Gastroesophageal sphincter (tissue), 3 donors: ENCODE measurements around the gene GGT6.

Source experiments
- EP300 ChIP-seq: sonication (generic); formaldehyde crosslinking; IDR thresholded peaks from one replicate; pipeline ENCODE4 v1.6.1; 2017; ENCODE audit warnings: antibody characterized with exemption, mild to moderate bottlenecking
- POLR2A ChIP-seq, 2 donors: fragments of 450-650 bp; IDR thresholded peaks; one replicate each; pipeline ENCODE4 v1.6.1; 2017; ENCODE audit warnings: antibody characterized with exemption in 2 of 2, mild to moderate bottlenecking in 2 of 2, moderate library complexity in 1 of 2
- TF ChIP-seq, protein P1 (sequence below), 4 experiments: fragments of 200-600 bp in 2 of 4; fragments of 450-650 bp in 2 of 4; sonication (generic) in 1 of 4; IDR thresholded peaks; one replicate each; pipeline ENCODE4 v1.5.1; 2017 to 2019; ENCODE audit warnings: antibody characterized with exemption in 4 of 4, mild to moderate bottlenecking in 2 of 4, moderate library complexity in 2 of 4

DNA sequence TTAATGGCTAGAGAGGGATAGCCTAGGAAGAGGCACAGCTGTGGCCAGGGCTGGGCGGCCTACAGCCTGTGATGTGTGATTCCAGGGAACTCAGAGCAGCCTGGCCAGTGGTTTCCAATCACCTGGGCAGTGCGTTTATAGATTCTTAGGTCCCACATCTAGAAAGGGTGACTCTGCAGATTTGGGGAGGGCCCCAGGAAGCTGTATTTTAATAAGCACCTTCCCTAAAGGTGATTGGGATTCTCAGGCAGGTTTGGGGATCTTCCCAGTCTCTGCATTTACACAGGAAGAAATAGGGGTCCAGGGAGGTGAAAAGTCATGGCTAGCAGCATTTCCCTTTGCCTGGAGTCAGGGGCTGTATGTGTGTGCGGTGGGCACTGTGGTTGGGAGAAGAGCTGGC, 52.2 kb downstream of the GGT6 start:
- TF ChIP-seq EP300, result no peak
- TF ChIP-seq, protein P1, sequence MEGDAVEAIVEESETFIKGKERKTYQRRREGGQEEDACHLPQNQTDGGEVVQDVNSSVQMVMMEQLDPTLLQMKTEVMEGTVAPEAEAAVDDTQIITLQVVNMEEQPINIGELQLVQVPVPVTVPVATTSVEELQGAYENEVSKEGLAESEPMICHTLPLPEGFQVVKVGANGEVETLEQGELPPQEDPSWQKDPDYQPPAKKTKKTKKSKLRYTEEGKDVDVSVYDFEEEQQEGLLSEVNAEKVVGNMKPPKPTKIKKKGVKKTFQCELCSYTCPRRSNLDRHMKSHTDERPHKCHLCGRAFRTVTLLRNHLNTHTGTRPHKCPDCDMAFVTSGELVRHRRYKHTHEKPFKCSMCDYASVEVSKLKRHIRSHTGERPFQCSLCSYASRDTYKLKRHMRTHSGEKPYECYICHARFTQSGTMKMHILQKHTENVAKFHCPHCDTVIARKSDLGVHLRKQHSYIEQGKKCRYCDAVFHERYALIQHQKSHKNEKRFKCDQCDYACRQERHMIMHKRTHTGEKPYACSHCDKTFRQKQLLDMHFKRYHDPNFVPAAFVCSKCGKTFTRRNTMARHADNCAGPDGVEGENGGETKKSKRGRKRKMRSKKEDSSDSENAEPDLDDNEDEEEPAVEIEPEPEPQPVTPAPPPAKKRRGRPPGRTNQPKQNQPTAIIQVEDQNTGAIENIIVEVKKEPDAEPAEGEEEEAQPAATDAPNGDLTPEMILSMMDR (IDR thresholded peaks at IDR 0.05), result no peak
- TF ChIP-seq POLR2A (IDR thresholded peaks at IDR 0.05), result no peak
